Naive thymus-derived CD8-positive, alpha-beta T cell (primary cell): ENCODE results near the gene MOV10L1. TPM values are rescaled to one million over a fixed set of nuclear protein-coding genes. Genes with fewer than 3 reads are reported as not detected.
"Not testable (repeated sequence)": the region's sequence is repeated elsewhere in the genome, so short reads cannot be mapped to it uniquely, and the experiment has no call there.

ENCODE experiments used
- ATAC-seq, 2 donors: fragments of 150-1000 bp; cut with Tn5 transposase in 1 of 2; sonication (Bioruptor Pico), chemical (Tn5 transposase) in 1 of 2; 1 replicate in 1 of 2; 2 replicates in 1 of 2; pipeline ENCODE4 v1.10.0; 2021; ENCODE audit warnings: mild to moderate bottlenecking in 2 of 2, moderate library complexity in 2 of 2
- POLR2A ChIA-PET: fragments of 350-600 bp; sonication (Branson Sonifier 250); formaldehyde crosslinking; loops from one replicate; lab custom pipeline; 2021; ENCODE audit warnings: antibody characterized with exemption; lab: Charles Lee
- DNase-seq, 10 donors: peaks; one replicate each; pipeline versions ENCODE4 v3.0.0 to v3.0.0-alpha.2; 2020 to 2022
- H3K27ac Mint-ChIP-seq, 10 donors: one replicate each; pipeline ENCODE4 v1.8.0; 2020 to 2022; ENCODE audit warnings: mild to moderate bottlenecking in 10 of 10, mixed read lengths in 10 of 10, moderate library complexity in 4 of 10, inconsistent platforms in 1 of 10
- H3K27me3 Mint-ChIP-seq, 5 donors: one replicate each; pipeline ENCODE4 v1.8.0; 2021 to 2022; ENCODE audit warnings: mixed read lengths in 5 of 5
- H3K36me3 Mint-ChIP-seq, 3 donors: one replicate each; pipeline ENCODE4 v1.8.0; 2020 to 2022; ENCODE audit warnings: mixed read lengths in 3 of 3, mild to moderate bottlenecking in 2 of 3, inconsistent platforms in 1 of 3
- H3K4me1 Mint-ChIP-seq, 4 donors: one replicate each; pipeline ENCODE4 v1.8.0; 2021 to 2022; ENCODE audit warnings: mixed read lengths in 4 of 4
- H3K4me3 Mint-ChIP-seq, 10 donors: one replicate each; pipeline ENCODE4 v1.8.0; 2020 to 2022; ENCODE audit warnings: mild to moderate bottlenecking in 10 of 10, mixed read lengths in 10 of 10, moderate library complexity in 6 of 10, inconsistent platforms in 1 of 10
- H3K9me3 Mint-ChIP-seq, 9 donors: one replicate each; pipeline ENCODE4 v1.8.0; 2020 to 2022; ENCODE audit warnings: mixed read lengths in 9 of 9, mild to moderate bottlenecking in 3 of 9, inconsistent platforms in 1 of 9, moderate library complexity in 1 of 9
- polyA plus RNA-seq, 3 donors: library from polyadenylated mRNA; unstranded; fragments of 300-500 nt; fragmentation: Illumina TruSeq; gene quantifications; one replicate each; pipeline ENCODE4 v1.2.3, GENCODE V29; 2021
- total RNA-seq, 8 experiments: library from RNA in 2 of 8; stranded (reverse) in 2 of 8; gene quantifications; one replicate each; pipeline ENCODE4 v1.2.3 and lab custom pipeline; 2021 to 2026

MOV10L1 gene
- total and polyA plus RNA-seq, 5 experiments from 2014 or later, result not detected

DNA sequence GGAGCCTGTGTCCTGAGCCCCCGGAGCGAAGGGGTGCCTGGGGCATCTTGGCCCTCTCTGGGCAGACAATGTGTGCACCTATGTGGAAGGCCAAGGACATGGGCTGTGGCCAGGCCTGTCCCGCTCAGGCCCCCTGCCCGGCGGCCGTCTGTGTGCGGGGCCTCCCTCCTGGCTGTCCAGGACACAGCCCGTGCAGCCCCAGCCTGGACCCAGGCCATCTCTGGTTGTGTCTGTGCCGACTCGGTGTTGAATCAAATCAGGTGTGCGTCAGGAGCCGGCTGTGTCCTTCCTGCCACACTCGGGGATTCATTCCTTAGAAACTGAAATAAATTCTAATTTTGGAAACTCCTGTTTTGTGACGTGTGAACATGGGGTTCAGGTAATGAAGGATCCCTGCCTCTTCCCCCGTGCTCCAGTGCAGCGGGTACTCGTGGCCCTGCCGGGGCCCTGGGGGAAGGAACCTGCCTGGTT, 109.5 kb downstream of the MOV10L1 start:
- no peaks in the 10 kb centered on the region for H3K9me3 Mint-ChIP-seq
- POLR2A ChIA-PET, result interaction anchor here (2.5 kb wide), 1 partner anchor 9 kb away, joined by 23 read pairs; no protein-coding TSS in a partner anchor
- peaks cover 0 to 24% (median 0%) of the 10 kb centered on the region in 3 donors for H3K36me3 Mint-ChIP-seq
- H3K4me3 Mint-ChIP-seq, result peak overlapping the region; percentile 48 to 82 (median 66)
- ATAC-seq (no peak), DNase-seq (no peak)
- peak overlapping the region in 9 of 10 donors; percentile 25 to 92 (median 78) for H3K27ac Mint-ChIP-seq
- H3K27me3 Mint-ChIP-seq, result no peaks in the 10 kb centered on the region
- H3K4me1 Mint-ChIP-seq, result peaks cover 3 to 34% (median 30%) of the 10 kb centered on the region in 4 donors

DNA sequence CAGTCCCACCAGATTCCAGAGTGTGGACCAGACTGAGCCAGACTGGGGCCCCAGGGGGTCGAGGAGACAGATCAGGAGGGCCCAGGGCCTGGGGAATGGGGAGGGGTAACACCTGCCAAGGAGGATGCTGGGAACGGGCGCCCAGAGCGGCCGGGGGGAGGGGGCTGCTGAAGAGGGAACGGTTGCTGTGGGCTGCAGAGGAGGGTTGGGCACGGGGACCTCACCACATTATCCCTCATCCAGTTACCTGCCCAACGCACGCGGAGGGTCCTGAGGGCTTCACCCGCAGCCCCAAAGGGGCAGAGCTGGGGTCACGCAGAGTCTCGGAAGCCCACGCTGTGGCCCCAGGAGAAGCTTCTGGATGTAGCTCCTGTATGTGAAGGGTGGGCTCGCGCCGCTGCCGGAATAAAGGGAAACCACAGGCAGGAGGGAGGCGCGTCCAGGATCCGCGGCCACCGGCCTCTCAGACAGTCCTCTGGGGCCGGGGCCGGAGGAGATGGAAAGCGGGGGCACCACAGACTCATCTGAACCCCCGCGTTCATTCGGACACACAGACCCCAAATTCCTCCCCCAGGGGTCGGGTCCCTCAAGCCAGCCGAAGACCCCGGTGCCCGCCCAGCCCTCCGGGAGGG, 110.1 kb downstream of the MOV10L1 start:
- peaks cover 7 to 40% (median 35%) of the 10 kb centered on the region in 4 donors for H3K4me1 Mint-ChIP-seq
- POLR2A ChIA-PET, result interaction anchor here (2.5 kb wide), 1 partner anchor 9 kb away, joined by 23 read pairs; no protein-coding TSS in a partner anchor
- H3K36me3 Mint-ChIP-seq, result peaks cover 0 to 24% (median 0%) of the 10 kb centered on the region in 3 donors
- H3K27me3 Mint-ChIP-seq, result no peaks in the 10 kb centered on the region
- peak overlapping the region; percentile 48 to 82 (median 66) for H3K4me3 Mint-ChIP-seq
- ATAC-seq, result peak in 1 of 2 donors; percentile 1
- peak in 1 of 10 donors; percentile 27 for DNase-seq
- no peaks in the 10 kb centered on the region for H3K9me3 Mint-ChIP-seq
- peak overlapping the region in 9 of 10 donors; percentile 25 to 92 (median 78) for H3K27ac Mint-ChIP-seq

DNA sequence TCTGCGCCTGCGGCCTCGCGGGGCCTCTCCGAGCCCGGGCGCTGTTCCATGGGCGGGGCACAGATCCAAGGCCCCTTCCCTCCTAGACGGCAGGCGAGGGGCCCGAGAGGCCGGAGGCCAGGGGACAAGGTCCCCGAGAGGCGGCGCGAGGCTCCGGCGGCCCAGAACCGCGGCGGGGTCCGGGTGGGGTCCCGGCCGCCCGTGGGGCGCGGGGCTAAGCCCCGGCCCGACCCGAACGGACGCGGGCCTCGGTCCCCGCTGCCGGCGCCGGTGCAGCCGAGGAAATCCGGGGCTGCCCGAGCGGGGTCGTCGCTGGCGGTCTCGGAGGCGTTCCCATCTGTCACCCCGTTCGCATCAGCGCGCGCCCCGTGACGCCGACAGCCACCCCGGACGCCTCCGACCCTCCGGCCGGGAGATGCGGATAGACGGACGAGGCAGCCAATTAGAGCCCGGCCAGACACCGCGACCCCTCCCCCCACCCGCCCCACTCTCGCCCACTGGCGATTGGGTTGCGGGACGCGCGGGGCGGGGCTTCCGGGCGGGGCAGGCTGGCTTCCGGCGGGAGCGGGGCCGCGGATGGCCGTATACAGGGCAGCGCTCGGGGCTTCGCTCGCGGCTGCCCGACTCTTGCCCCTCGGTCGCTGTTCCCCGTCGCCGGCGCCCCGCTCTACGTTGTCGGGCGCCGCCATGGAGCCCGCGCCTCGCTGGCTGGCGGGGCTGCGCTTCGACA, 110.8 kb downstream of the MOV10L1 start, which contains the start of gene SELENOO:
Gene SELENOO, plus strand, starts transcription at position 551 of the 730 bp plus-strand sequence. Its CDS starts 26 bp downstream, at position 577.
- Mint-ChIP-seq H3K9me3 (no peaks in the 10 kb centered on the region), H3K36me3 (peaks cover 0 to 23% (median 0%) of the 10 kb centered on the region in 3 donors), H3K27ac (peak within 1 kb of the TSS in 8 of 10 donors; percentile 71 to 94 (median 89)), H3K4me3 (peak within 1 kb of the TSS; percentile 73 to 88 (median 84)), H3K4me1 (peaks cover 9 to 41% (median 38%) of the 10 kb centered on the region in 4 donors), H3K27me3 (no peaks in the 10 kb centered on the region)
- POLR2A ChIA-PET, result interaction anchor here (0.9 to 2.5 kb wide), 7 partner anchors 10 to 420 kb away, joined by 3 to 23 read pairs (median 3); partner anchors contain the start of genes HDAC10, NCAPH2 and TUBGCP6
- ATAC-seq (peak; percentile 86 to 88), DNase-seq (peak; percentile 82 to 92 (median 86))

DNA sequence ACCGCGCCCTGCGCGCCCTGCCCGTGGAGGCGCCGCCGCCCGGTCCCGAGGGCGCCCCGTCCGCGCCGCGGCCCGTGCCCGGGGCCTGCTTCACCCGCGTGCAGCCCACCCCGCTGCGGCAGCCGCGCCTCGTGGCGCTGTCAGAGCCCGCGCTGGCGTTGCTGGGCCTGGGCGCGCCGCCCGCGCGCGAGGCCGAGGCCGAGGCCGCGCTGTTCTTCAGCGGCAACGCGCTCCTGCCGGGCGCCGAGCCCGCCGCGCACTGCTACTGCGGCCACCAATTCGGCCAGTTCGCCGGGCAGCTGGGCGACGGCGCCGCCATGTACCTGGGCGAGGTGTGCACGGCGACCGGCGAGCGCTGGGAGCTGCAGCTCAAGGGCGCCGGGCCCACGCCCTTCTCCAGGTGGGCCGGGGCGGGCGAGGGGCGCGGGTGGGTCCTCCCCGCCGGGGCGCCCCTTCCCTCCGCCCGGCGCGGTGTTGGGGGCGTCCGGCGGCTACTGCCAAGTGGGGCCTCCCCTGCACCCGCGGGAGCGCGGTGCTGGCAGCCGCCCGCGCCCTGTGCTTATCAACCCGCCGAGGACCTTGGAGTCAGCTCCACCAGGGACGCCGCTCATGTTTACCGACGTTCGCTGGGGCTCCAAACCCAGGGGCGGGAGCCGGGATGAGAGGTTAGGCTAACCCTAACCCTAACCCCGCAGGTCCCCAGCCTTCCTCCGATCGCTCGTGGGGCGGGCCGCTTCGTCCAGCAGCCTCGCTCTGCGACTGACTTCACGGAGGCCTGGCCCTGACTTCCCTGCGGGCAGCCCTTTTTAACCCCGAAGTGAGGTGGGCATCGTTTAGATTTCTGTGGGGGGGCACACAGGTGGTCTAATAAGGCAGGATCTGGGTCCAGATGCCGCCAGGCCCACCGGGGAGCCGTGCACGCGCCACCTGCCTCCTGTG, 111.7 kb downstream of the MOV10L1 start:
- Mint-ChIP-seq H3K9me3 (no peaks in the 10 kb centered on the region), H3K4me3 (peak overlapping the region; percentile 73 to 88 (median 84)), H3K36me3 (peaks cover 0 to 22% (median 0%) of the 10 kb centered on the region in 3 donors), H3K27me3 (no peaks in the 10 kb centered on the region), H3K4me1 (peaks cover 10 to 43% (median 36%) of the 10 kb centered on the region in 4 donors), H3K27ac (peak overlapping the region in 8 of 10 donors; percentile 64 to 94 (median 86))
- ATAC-seq (peak; percentile 39 to 50), DNase-seq (no peak)
- POLR2A ChIA-PET, result interaction anchor here (0.9 to 1.5 kb wide), 6 partner anchors 11 to 420 kb away, joined by 3 to 20 read pairs (median 3); partner anchors contain the start of genes HDAC10, NCAPH2 and TUBGCP6

DNA sequence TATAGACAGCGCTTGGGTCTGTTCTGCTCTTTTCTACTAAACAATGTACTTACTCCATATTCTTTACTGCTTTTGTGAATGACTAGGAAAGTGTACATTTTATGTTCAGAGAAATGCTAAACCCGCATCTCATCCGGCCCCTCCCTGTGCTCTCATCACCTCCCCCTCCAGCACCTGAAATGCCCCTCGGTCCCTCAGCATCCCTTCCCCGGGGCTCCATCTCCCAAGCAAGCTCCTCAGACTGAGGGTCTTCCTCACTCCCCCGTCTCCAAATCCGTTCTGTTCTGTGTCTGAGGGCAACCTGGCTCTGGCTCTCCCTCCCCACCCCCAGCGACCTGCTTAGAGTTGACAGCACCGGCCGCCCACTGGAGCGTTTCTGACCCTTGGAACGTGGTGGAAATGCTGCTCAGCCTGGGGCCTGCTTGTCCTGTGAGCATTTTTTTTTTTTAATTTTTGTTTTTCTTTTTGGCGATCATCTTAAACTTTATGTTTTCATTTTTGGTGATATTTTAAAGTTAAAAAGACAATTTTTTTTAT, 112.4 kb downstream of the MOV10L1 start:
- Mint-ChIP-seq H3K27me3 (no peaks in the 10 kb centered on the region), H3K9me3 (no peaks in the 10 kb centered on the region), H3K4me1 (peaks cover 11 to 45% (median 36%) of the 10 kb centered on the region in 4 donors), H3K4me3 (peak overlapping the region; percentile 73 to 88 (median 84)), H3K27ac (peak overlapping the region in 8 of 10 donors; percentile 64 to 94 (median 86)), H3K36me3 (peaks cover 0 to 22% (median 0%) of the 10 kb centered on the region in 3 donors)
- ATAC-seq (no peak), DNase-seq (no peak)
- POLR2A ChIA-PET, result interaction anchor here (1.2 to 1.5 kb wide), 4 partner anchors 11 to 419 kb away, joined by 3 to 20 read pairs (median 4); partner anchors contain the start of gene TUBGCP6

DNA sequence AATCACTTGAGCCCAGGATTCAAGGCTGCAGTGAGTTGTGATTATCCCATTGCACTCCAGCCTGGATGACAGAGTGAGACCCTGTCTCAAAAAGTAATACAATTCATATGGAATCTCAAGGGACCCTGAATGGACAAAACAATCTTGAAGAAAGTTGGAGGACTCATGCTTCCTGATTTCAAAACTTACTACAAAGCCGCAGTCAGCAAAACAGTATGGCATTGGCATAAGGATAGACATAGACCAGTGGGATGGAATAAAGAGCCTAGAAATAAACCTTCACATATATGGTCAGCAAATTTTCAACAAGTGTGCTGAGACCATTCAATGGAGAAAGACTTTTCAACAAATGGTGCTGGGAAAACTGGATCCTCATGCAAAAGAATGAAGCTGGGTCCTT, 113.5 kb downstream of the MOV10L1 start:
- Mint-ChIP-seq H3K36me3 (peaks cover 0 to 29% (median 0%) of the 10 kb centered on the region in 3 donors), H3K4me3 (peak overlapping the region in 5 of 10 donors; percentile 10 to 69 (median 12)), H3K9me3 (no peaks in the 10 kb centered on the region), H3K4me1 (peaks cover 11 to 46% (median 38%) of the 10 kb centered on the region in 4 donors), H3K27me3 (no peaks in the 10 kb centered on the region), H3K27ac (no peak overlapping the region)
- POLR2A ChIA-PET, result no interaction called here
- DNase-seq (no peak), ATAC-seq (no peak)

DNA sequence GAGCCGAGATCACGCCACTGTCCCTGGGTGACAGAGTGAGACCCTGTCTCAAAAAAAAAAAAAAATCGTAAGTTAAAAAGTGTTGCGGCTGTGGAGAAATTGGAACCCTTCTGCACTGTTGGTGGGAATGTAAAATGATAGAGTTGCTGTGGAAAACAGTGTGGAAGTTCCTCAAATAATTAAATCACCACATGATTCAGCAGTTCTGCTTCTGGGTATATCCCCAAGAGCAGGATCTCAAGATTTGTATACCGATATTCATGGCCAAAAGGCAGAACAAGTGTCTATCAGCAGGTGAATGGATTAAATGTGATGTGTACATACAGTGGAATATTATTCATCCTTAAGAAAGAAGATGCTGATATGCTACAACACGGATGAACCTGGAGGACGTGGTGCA, 114.8 kb downstream of the MOV10L1 start:
- H3K4me1 Mint-ChIP-seq, result peaks cover 11 to 45% (median 36%) of the 10 kb centered on the region in 4 donors
- H3K27ac Mint-ChIP-seq, result peak overlapping the region in 4 of 10 donors; percentile 19 to 87 (median 44)
- no peaks in the 10 kb centered on the region for H3K27me3 Mint-ChIP-seq
- POLR2A ChIA-PET, result interaction anchor here (0.9 kb wide), 1 partner anchor 12 kb away, joined by 3 read pairs; no protein-coding TSS in a partner anchor
- DNase-seq, result no peak
- H3K9me3 Mint-ChIP-seq, result no peaks in the 10 kb centered on the region
- no peak overlapping the region for H3K4me3 Mint-ChIP-seq
- peaks cover 0 to 32% (median 0%) of the 10 kb centered on the region in 3 donors for H3K36me3 Mint-ChIP-seq
- no peak for ATAC-seq

DNA sequence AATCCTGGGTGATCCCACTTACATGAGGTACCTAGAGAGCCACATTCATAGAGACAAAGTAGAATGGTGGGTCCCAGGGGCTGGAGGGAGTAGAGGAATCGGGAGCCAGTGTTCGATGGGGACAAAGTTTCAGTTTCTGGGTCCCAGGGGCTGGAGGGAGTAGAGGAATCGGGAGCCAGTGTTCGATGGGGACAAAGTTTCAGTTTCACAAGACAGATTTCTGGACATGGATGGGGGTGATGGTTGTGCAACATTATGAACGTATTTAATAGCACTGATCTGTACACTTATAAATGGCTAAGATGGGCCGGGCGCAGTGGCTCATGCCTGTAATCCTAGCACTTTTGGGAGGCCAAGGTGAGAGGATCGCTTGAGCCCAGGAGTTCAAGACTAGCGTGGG, 115.2 kb downstream of the MOV10L1 start:
- POLR2A ChIA-PET, result interaction anchor here (0.7 to 0.9 kb wide), 2 partner anchors 13 to 56 kb away, joined by 3 read pairs; no protein-coding TSS in a partner anchor
- ATAC-seq, DNase-seq, H3K27me3 Mint-ChIP-seq, H3K4me3 Mint-ChIP-seq, H3K9me3 Mint-ChIP-seq: not testable (repeated sequence)
- Mint-ChIP-seq H3K4me1 (peaks cover 14 to 45% (median 37%) of the 10 kb centered on the region in 4 donors), H3K27ac (peak overlapping the region in 7 of 10 donors; percentile 15 to 87 (median 44)), H3K36me3 (peaks cover 2 to 36% (median 4%) of the 10 kb centered on the region in 3 donors)

DNA sequence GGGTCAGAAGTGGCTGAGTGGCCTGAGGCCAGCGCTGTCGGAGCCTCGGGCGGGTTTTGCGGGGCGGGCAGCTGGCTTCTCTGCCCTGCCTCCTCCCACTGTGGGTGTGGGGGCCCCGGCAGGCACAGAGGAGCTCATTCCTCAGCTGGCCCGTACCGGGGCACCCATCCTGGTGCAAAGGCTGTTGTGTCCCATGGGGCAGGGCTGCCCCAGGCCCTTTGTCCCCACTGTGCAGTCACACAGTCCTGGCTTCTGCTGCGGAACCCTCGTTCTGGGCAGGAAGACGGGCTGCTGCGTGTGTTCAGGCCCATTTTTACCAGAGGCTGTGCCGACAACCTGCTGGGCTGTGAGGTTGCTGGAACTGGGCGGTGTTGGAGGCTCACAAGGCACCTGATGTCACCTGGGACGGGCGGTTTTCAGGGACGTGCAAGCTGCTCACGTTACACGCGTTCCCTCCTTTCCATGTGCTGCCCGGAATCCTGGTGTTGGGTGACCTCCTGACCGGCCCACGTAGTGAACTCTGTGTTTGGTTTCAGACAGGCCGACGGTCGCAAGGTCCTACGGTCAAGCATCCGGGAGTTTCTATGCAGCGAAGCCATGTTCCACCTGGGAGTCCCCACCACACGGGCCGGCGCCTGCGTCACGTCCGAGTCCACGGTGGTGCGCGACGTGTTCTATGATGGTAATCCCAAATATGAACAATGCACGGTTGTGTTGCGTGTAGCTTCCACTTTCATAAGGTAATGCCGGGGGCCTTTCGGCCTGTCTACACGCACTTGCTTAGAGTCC, 116.2 kb downstream of the MOV10L1 start:
- Mint-ChIP-seq H3K27ac (peak overlapping the region in 2 of 10 donors; percentile 22 to 62), H3K36me3 (peaks cover 2 to 39% (median 4%) of the 10 kb centered on the region in 3 donors), H3K4me3 (no peak overlapping the region), H3K9me3 (no peaks in the 10 kb centered on the region), H3K4me1 (peaks cover 14 to 47% (median 37%) of the 10 kb centered on the region in 4 donors), H3K27me3 (no peaks in the 10 kb centered on the region)
- POLR2A ChIA-PET, result interaction anchor here (0.6 to 1.5 kb wide), 5 partner anchors 11 to 57 kb away, joined by 3 to 4 read pairs (median 3); partner anchors contain the start of gene HDAC10
- DNase-seq, result no peak
- no peak for ATAC-seq

DNA sequence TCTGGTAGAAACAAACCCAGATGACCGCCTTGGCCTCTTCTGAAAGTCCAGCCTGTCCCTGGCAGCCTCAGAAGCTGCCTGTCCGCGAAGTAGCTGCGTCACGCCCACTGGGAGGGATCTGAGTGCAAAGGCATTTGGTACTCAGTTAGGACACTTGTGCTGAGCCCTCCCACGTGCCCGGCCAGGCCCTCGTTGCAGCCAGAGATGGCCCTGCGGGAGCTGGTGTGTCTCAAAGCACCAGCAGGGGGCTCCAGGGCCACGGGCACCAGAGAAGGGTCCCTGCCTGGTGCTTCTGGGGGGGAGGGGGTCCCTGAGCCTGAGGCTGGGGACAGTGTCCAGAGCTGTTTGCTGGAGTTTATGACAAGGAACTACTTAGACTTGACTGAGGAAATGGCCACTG, 116.8 kb downstream of the MOV10L1 start:
- POLR2A ChIA-PET, result interaction anchor here (0.6 to 1.5 kb wide), 3 partner anchors 12 to 45 kb away, joined by 3 to 4 read pairs (median 4); partner anchors contain the start of gene HDAC10
- peak overlapping the region in 1 of 10 donors; percentile 45 for H3K4me3 Mint-ChIP-seq
- DNase-seq, result peak in 1 of 10 donors; percentile 58
- ATAC-seq, result no peak
- H3K4me1 Mint-ChIP-seq, result peaks cover 14 to 51% (median 37%) of the 10 kb centered on the region in 4 donors
- H3K9me3 Mint-ChIP-seq, result no peaks in the 10 kb centered on the region
- no peaks in the 10 kb centered on the region for H3K27me3 Mint-ChIP-seq
- H3K36me3 Mint-ChIP-seq, result peaks cover 2 to 43% (median 4%) of the 10 kb centered on the region in 3 donors
- H3K27ac Mint-ChIP-seq, result peak overlapping the region in 2 of 10 donors; percentile 25 to 62
